ENCODE results near the gene ADORA1. TPM values are rescaled to one million over a fixed set of nuclear protein-coding genes. Genes with fewer than 3 reads are reported as not detected.

Gene ADORA1
- total RNA-seq, 3 donors from 2014 or later (not counting 1 experiment from before 2014, with no cell fraction given), result not detected

DNA sequence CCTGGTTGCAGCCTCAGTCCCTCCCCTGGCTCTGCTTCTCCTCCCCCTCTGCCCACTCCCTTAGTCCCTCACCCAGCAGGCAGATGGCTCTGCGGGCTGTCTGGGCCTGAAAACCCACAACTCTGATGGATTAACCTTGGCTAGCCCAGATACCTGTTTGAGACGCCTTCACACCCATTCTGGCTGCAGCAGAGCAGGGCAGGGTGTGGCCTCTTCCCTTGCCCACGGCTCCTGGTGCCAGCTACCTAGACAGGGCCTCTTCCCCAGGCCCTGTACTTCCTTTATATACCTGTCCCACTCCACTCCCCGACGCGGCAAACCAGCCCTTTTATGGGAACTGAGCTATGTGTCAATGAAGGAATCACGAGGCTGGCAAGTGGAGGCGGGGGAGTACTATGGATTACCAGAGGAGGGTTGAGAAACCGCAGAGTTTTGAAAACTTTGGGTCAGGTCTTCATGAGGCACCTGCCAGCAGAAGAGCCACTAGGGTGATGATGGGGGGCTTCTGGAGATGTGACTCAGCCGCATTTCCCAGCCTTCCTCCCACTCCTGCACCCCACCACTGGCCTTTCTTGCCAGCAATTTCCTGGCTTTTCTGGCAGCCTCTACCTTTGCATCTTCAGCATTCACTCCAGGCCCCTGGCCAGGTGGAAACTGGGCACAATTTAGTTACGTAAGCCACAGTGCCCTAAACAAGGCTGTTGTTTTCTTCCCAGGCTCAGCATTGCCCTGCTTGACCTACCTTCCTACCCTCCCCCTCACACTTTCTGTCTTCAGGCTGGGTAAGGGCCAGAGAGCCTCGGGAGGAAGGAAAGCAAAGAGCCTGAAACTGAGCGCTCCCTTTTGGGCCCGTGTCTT, 59.1 kb downstream of the ADORA1 start, which contains the start of gene CHI3L1:
Gene CHI3L1, minus strand, starts transcription at position 259 of the 858 bp plus-strand sequence. Its CDS starts 81 bp downstream, at position 178.
- no peak for ATAC-seq

DNA sequence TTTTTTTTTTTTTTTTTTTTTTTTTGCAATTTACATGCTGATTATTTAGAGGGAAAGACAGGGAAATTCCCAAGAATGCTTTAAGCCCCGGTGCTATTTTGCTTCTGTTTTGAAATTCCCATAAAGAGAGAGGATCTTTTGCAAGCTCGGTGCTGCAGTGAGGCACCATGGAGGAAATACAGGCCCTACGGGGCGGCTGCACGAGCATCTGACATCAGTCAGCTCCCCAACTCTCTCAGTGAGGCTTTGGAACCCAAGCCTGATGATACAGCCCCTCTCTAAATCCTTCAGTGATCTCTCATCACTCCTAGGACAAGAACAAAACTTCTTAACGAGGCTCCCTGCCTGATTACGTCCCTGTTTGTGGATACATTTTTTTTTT, 59.8 kb downstream of the ADORA1 start:
- peaks cover 10 to 15% of the 10 kb centered on the region in 2 donors for H3K27me3 Mint-ChIP-seq (ENCODE audit: low read depth in 2 of 2)
- H3K27ac ChIP-seq (ENCODE audit: low read length), result no peak overlapping the region
- H3K27ac Mint-ChIP-seq, result no peak overlapping the region
- TF ChIP-seq, protein P1, sequence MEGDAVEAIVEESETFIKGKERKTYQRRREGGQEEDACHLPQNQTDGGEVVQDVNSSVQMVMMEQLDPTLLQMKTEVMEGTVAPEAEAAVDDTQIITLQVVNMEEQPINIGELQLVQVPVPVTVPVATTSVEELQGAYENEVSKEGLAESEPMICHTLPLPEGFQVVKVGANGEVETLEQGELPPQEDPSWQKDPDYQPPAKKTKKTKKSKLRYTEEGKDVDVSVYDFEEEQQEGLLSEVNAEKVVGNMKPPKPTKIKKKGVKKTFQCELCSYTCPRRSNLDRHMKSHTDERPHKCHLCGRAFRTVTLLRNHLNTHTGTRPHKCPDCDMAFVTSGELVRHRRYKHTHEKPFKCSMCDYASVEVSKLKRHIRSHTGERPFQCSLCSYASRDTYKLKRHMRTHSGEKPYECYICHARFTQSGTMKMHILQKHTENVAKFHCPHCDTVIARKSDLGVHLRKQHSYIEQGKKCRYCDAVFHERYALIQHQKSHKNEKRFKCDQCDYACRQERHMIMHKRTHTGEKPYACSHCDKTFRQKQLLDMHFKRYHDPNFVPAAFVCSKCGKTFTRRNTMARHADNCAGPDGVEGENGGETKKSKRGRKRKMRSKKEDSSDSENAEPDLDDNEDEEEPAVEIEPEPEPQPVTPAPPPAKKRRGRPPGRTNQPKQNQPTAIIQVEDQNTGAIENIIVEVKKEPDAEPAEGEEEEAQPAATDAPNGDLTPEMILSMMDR (IDR thresholded peaks at IDR 0.05), result no peak
- H3K36me3 Mint-ChIP-seq, result no peaks in the 10 kb centered on the region
- peaks cover 0 to 3% of the 10 kb centered on the region in 2 donors for H3K4me1 Mint-ChIP-seq
- 76% methylated on average over 7 of the region's 7 CpGs for WGBS (ENCODE audit: insufficient coverage)
- H3K9me3 ChIP-seq (ENCODE audit: control insufficient read depth, insufficient read depth, low read length), result no peaks in the 10 kb centered on the region
- DNase-seq, result no peak
- no peaks in the 10 kb centered on the region for H3K9me3 Mint-ChIP-seq
- no peak for ATAC-seq
- intact Hi-C loops (cut with micrococcal nuclease), result no loop called here
- H3K4me3 Mint-ChIP-seq, result no peak overlapping the region
- no peaks in the 10 kb centered on the region for H3K27me3 ChIP-seq (ENCODE audit: control insufficient read depth, insufficient read depth, low read length)
- no peaks in the 10 kb centered on the region for H3K36me3 ChIP-seq (ENCODE audit: control insufficient read depth, insufficient read depth, low read length)
- no peak overlapping the region for H3K4me3 ChIP-seq (ENCODE audit: low read length)
- no peaks in the 10 kb centered on the region for H3K4me1 ChIP-seq (ENCODE audit: control insufficient read depth, insufficient read depth, low read length)

More for the DNA sequence above, 59.1 kb downstream of the ADORA1 start, which contains the start of gene CHI3L1:
- Histone ChIP-seq H3K4me3 (ENCODE audit: low read length) (no peak within 1 kb of the TSS), H3K4me1 (ENCODE audit: control insufficient read depth, insufficient read depth, low read length) (no peaks in the 10 kb centered on the region), H3K27me3 (ENCODE audit: control insufficient read depth, insufficient read depth, low read length) (no peaks in the 10 kb centered on the region), H3K9me3 (ENCODE audit: control insufficient read depth, insufficient read depth, low read length) (no peaks in the 10 kb centered on the region), H3K27ac (ENCODE audit: low read length) (no peak within 1 kb of the TSS), H3K36me3 (ENCODE audit: control insufficient read depth, insufficient read depth, low read length) (no peaks in the 10 kb centered on the region)
- H3K9me3 Mint-ChIP-seq, result no peaks in the 10 kb centered on the region
- WGBS (ENCODE audit: insufficient coverage), result 28% methylated on average over 13 of the region's 14 CpGs
- H3K4me1 Mint-ChIP-seq, result peaks cover 0 to 3% of the 10 kb centered on the region in 2 donors
- TF ChIP-seq, protein P1 (IDR thresholded peaks at IDR 0.05), result no peak
- no peaks in the 10 kb centered on the region for H3K36me3 Mint-ChIP-seq
- H3K27ac Mint-ChIP-seq, result no peak within 1 kb of the TSS
- H3K27me3 Mint-ChIP-seq (ENCODE audit: low read depth in 2 of 2), result peaks cover 10 to 12% of the 10 kb centered on the region in 2 donors
- no peak for DNase-seq
- H3K4me3 Mint-ChIP-seq, result no peak within 1 kb of the TSS
- intact Hi-C loops (cut with micrococcal nuclease), result no loop called here

DNA sequence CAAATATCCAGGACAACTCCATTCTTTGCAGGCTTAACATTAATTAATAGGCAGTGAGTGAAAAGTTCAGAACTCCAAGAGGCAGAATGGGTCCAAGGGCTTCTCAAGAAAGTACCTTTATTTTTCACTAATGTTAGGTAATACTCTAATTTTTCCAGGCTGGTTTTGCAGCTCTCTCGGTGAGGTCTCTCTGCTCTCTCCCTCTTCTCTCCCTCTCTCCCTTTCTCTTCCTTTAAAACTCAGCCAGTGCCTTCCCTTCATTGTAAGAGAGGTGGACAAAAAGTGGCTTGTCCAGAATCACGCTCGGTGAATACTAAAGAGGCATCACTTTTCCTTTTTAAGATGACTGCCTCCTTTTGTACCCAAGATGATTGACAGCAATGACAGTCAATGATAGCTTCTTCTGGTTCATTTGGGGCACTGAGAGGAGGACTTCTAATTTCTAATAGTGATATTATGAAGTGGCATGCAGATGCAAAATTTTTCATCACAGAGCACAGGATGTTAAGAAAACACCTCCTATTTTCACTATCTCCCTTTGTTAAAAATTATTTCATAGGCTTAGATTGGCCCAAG, 60.3 kb downstream of the ADORA1 start:
- intact Hi-C loops (cut with micrococcal nuclease), result no loop called here
- no peak overlapping the region for H3K4me3 Mint-ChIP-seq
- no peak overlapping the region for H3K27ac ChIP-seq (ENCODE audit: low read length)
- no peaks in the 10 kb centered on the region for H3K27me3 ChIP-seq (ENCODE audit: control insufficient read depth, insufficient read depth, low read length)
- H3K36me3 ChIP-seq (ENCODE audit: control insufficient read depth, insufficient read depth, low read length), result no peaks in the 10 kb centered on the region
- no peaks in the 10 kb centered on the region for H3K4me1 ChIP-seq (ENCODE audit: control insufficient read depth, insufficient read depth, low read length)
- H3K27me3 Mint-ChIP-seq (ENCODE audit: low read depth in 2 of 2), result peaks cover 10 to 15% of the 10 kb centered on the region in 2 donors
- H3K27ac Mint-ChIP-seq, result no peak overlapping the region
- no peak overlapping the region for H3K4me3 ChIP-seq (ENCODE audit: low read length)
- peaks cover 0 to 3% of the 10 kb centered on the region in 2 donors for H3K4me1 Mint-ChIP-seq
- ATAC-seq (no peak), DNase-seq (no peak)
- H3K9me3 Mint-ChIP-seq, result no peaks in the 10 kb centered on the region
- H3K36me3 Mint-ChIP-seq, result no peaks in the 10 kb centered on the region
- TF ChIP-seq, protein P1 (IDR thresholded peaks at IDR 0.05), result no peak
- 74% methylated on average over 2 of the region's 3 CpGs for WGBS (ENCODE audit: insufficient coverage)
- H3K9me3 ChIP-seq (ENCODE audit: control insufficient read depth, insufficient read depth, low read length), result no peaks in the 10 kb centered on the region
